HEK293 (cell line): ENCODE measurements around the gene BEST3.

ENCODE experiments used
- CTCF ChIA-PET: fragments of 350-600 bp; formaldehyde crosslinking; extraction: SDS; loops from one replicate; lab custom pipeline; 2021; ENCODE audit warnings: antibody characterized with exemption; lab: Yijun Ruan, JAX
- POLR2A ChIA-PET: fragments of 300-600 bp; formaldehyde crosslinking; extraction: SDS; loops from one replicate; lab custom pipeline; 2020; ENCODE audit warnings: antibody characterized with exemption, inconsistent platforms; lab: Yijun Ruan, JAX
- H3K27ac ChIP-seq: fragments of 200-500 bp; sonication (Bioruptor generic); 2 replicates; pipeline ENCODE4 v1.5.1; 2014; ENCODE audit warnings: low read depth, low read length, control low read depth, inconsistent platforms; ENCODE audit errors: extremely low read depth
- H3K36me3 ChIP-seq, 2 experiments: fragments of 200-500 bp in 1 of 2; sonication (Bioruptor generic) in 1 of 2; 1 replicate in 1 of 2; 2 replicates in 1 of 2; pipeline ENCODE4 v1.5.1; 2014 to 2017; ENCODE audit warnings: inconsistent platforms in 2 of 2, low read length in 2 of 2; ENCODE audit not compliant: control insufficient read depth in 2 of 2, insufficient read depth in 1 of 2
- H3K4me1 ChIP-seq: fragments of 200-500 bp; sonication (Bioruptor generic); 2 replicates; pipeline ENCODE4 v1.5.1; 2014; ENCODE audit warnings: mild to moderate bottlenecking, low read length, inconsistent platforms; ENCODE audit not compliant: control insufficient read depth, insufficient read depth
- H3K4me3 ChIP-seq: 2 replicates; pipeline ENCODE4 v1.5.1; 2011; ENCODE audit warnings: low read depth, mild to moderate bottlenecking, control low read depth, low read length, moderate library complexity
- H3K9me3 ChIP-seq: fragments of 200-500 bp; sonication (Bioruptor generic); 2 replicates; pipeline ENCODE4 v1.5.1; 2014; ENCODE audit warnings: low read depth, low read length, inconsistent platforms; ENCODE audit not compliant: control insufficient read depth, insufficient read depth
- FEZF1 ChIP-seq: fragments of 450-650 bp; formaldehyde crosslinking; IDR thresholded peaks from 2 replicates; pipeline ENCODE4 v1.5.1; 2016; ENCODE audit warnings: missing biosample characterization, missing genetic modification characterization
- PATZ1 ChIP-seq: fragments of 450-650 bp; formaldehyde crosslinking; IDR thresholded peaks from 2 replicates; pipeline ENCODE4 v1.5.1; 2016; ENCODE audit warnings: missing biosample characterization, missing genetic modification characterization
- PRDM2 ChIP-seq: fragments of 450-650 bp; formaldehyde crosslinking; IDR thresholded peaks from 2 replicates; pipeline ENCODE4 v1.5.1; 2016; ENCODE audit warnings: missing biosample characterization, missing genetic modification characterization, borderline replicate concordance
- ZBTB6 ChIP-seq: fragments of 450-650 bp; formaldehyde crosslinking; IDR thresholded peaks from 2 replicates; pipeline ENCODE4 v1.5.1; 2017; ENCODE audit warnings: missing biosample characterization, missing genetic modification characterization
- ZNF121 ChIP-seq: fragments of 450-650 bp; formaldehyde crosslinking; IDR thresholded peaks from 2 replicates; pipeline ENCODE4 v1.5.1; 2016; ENCODE audit warnings: missing biosample characterization, missing genetic modification characterization
- ZNF175 ChIP-seq: fragments of 450-650 bp; formaldehyde crosslinking; IDR thresholded peaks from 2 replicates; pipeline ENCODE4 v1.5.1; 2016; ENCODE audit warnings: missing biosample characterization, missing genetic modification characterization
- ZNF221 ChIP-seq: fragments of 450-650 bp; formaldehyde crosslinking; IDR thresholded peaks from 2 replicates; pipeline ENCODE4 v1.5.1; 2017; ENCODE audit warnings: missing biosample characterization, missing genetic modification characterization, borderline replicate concordance
- ZNF26 ChIP-seq: fragments of 450-650 bp; formaldehyde crosslinking; IDR thresholded peaks from 2 replicates; pipeline ENCODE4 v1.5.1; 2016; ENCODE audit warnings: missing biosample characterization, missing genetic modification characterization
- ZNF274 ChIP-seq, 2 experiments: fragments of 200-500 bp in 1 of 2; fragments of 450-650 bp in 1 of 2; sonication (Bioruptor generic) in 1 of 2; formaldehyde crosslinking in 1 of 2; IDR thresholded peaks; 2 replicates each; pipeline versions ENCODE4 v1.5.1 to v1.6.1; 2014 to 2016; ENCODE audit warnings: borderline replicate concordance in 1 of 2, inconsistent platforms in 1 of 2, low read length in 1 of 2, missing biosample characterization in 1 of 2, missing genetic modification characterization in 1 of 2
- ZNF280C ChIP-seq: fragments of 450-650 bp; formaldehyde crosslinking; IDR thresholded peaks from 2 replicates; pipeline ENCODE4 v1.5.1; 2016; ENCODE audit warnings: missing biosample characterization, missing genetic modification characterization
- ZNF362 ChIP-seq: fragments of 450-650 bp; formaldehyde crosslinking; IDR thresholded peaks from 2 replicates; pipeline ENCODE4 v1.5.1; 2016; ENCODE audit warnings: missing biosample characterization, missing genetic modification characterization
- ZNF513 ChIP-seq: fragments of 450-650 bp; IDR thresholded peaks from 2 replicates; pipeline ENCODE4 v1.5.1; 2018; ENCODE audit warnings: missing biosample characterization, missing genetic modification characterization
- ZNF549 ChIP-seq: fragments of 450-650 bp; IDR thresholded peaks from 2 replicates; pipeline ENCODE4 v1.5.1; 2018; ENCODE audit warnings: missing biosample characterization, missing genetic modification characterization, mild to moderate bottlenecking, inconsistent platforms, moderate library complexity
- ZNF555 ChIP-seq: fragments of 450-650 bp; formaldehyde crosslinking; conservative IDR thresholded peaks from 2 replicates; pipeline ENCODE4 v1.5.1; 2017; ENCODE audit warnings: missing biosample characterization, mild to moderate bottlenecking, missing genetic modification characterization, inconsistent platforms
- ZNF777 ChIP-seq: fragments of 450-650 bp; formaldehyde crosslinking; IDR thresholded peaks from 2 replicates; pipeline ENCODE4 v1.5.1; 2017; ENCODE audit warnings: missing biosample characterization, missing genetic modification characterization, borderline replicate concordance
- ZSCAN18 ChIP-seq: fragments of 450-650 bp; formaldehyde crosslinking; IDR thresholded peaks from 2 replicates; pipeline ENCODE4 v1.5.1; 2016; ENCODE audit warnings: missing biosample characterization, missing genetic modification characterization
- ZSCAN23 ChIP-seq: fragments of 450-650 bp; formaldehyde crosslinking; IDR thresholded peaks from 2 replicates; pipeline ENCODE4 v1.5.1; 2016; ENCODE audit warnings: missing biosample characterization, missing genetic modification characterization

The BEST3 gene

GRCh38 chr12:69633061-69633460, 66.0 kb downstream of the BEST3 start:
- H3K36me3 ChIP-seq, result no peaks in the 10 kb centered on the region
- ChIA-PET POLR2A (no interaction called here), CTCF (interaction anchor here (0.6 to 1.0 kb wide), 2 partner anchors 15 to 480 kb away, joined by 3 to 4 read pairs; no protein-coding TSS in a partner anchor)
- TF ChIP-seq ZBTB6 (tag by site-specific recombination) (no peak), ZNF221 (tag by site-specific recombination) (no peak), ZNF549 (tag by site-specific recombination) (no peak), ZSCAN18 (tag by site-specific recombination) (no peak), ZNF175 (no peak), ZNF26 (tag by site-specific recombination) (no peak), ZNF121 (tag by site-specific recombination) (no peak), ZNF555 (tag by site-specific recombination) (no peak), PATZ1 (no peak), ZNF274 (IDR thresholded peaks at IDR 0.05; ENCODE audit: low read length) (no peak), ZNF274 (tag by site-specific recombination; IDR thresholded peaks at IDR 0.05; ENCODE audit: borderline replicate concordance) (no peak), FEZF1 (no peak), ZNF777 (tag by site-specific recombination) (no peak), ZNF513 (tag by site-specific recombination) (no peak), PRDM2 (tag by site-specific recombination) (no peak), ZNF280C (tag by site-specific recombination) (no peak), ZSCAN23 (tag by site-specific recombination) (no peak), ZNF362 (tag by site-specific recombination) (no peak)
- H3K9me3 ChIP-seq, result no peaks in the 10 kb centered on the region
- H3K4me1 ChIP-seq, result no peaks in the 10 kb centered on the region
- H3K4me3 ChIP-seq, result no peak overlapping the region
- H3K27ac ChIP-seq, result no peak overlapping the region
